Measurements from ENCODE around the gene CNPY3. TPM values are rescaled to one million over a fixed set of nuclear protein-coding genes. Genes with fewer than 3 reads are reported as not detected.

The CNPY3 gene
- polyA plus RNA-seq, 12 donors, result 21.5 to 35.1 (median 26.3) TPM; not detected in 1

- DNase-seq, result no peak
Measured at GRCh38 chr6:42978487-42978838, 49.2 kb downstream of the CNPY3 start.

GRCh38 chr6:42978839-42979522 lies 49.7 kb downstream of the CNPY3 start, which contains the start of gene PEX6:
TSS of gene PEX6 (minus strand) at chr6:42979181. CDS start at chr6:42979150, 31 bp downstream.
- DNase-seq, result peak; percentile 91

- DNase-seq, result no peak
Measured at GRCh38 chr6:42979523-42980177, 50.4 kb downstream of the CNPY3 start.

GRCh38 chr6:42981836-42982235 lies 52.6 kb downstream of the CNPY3 start:
- DNase-seq, result no peak

- DNase-seq, result peak; percentile 98
Measured at GRCh38 chr6:42984001-42984923, 55.0 kb downstream of the CNPY3 start, which contains the start of gene PPP2R5D. TSS of gene PPP2R5D (plus strand) at chr6:42984570. CDS start at chr6:42984678, 108 bp downstream.

- peak; percentile 26 for DNase-seq
Measured at GRCh38 chr6:42984924-42985475, 55.7 kb downstream of the CNPY3 start.

- DNase-seq, result no peak
Measured at GRCh38 chr6:42987533-42988451, 58.5 kb downstream of the CNPY3 start.

GRCh38 chr6:42988486-42989020 lies 59.3 kb downstream of the CNPY3 start:
- DNase-seq, result no peak

Other genes starting within 250 kb of the CNPY3 start
- 1 to 10 TPM in 11 of 12 donors, not detected in 1; 2.4 to 7.9 (median 5.2) TPM for gene PRPH2, start 206.9 kb upstream of the CNPY3 start, polyA plus RNA-seq (ENCODE audit: insufficient read length in 12 of 12)
- gene TBCC, start 183.4 kb upstream of the CNPY3 start, polyA plus RNA-seq (ENCODE audit: insufficient read length in 12 of 12), result 10 to 100 TPM in 11 of 12 donors, not detected in 1; 12.9 to 25.0 (median 14.2) TPM
- gene BICRAL, start 147.4 kb upstream of the CNPY3 start, polyA plus RNA-seq (ENCODE audit: insufficient read length in 12 of 12), result 100 to 1,000 TPM in 1 of 12 donors, 10 to 100 TPM in 11; 11.7 to 127 (median 14.3) TPM
- 100 to 1,000 TPM in 1 of 12 donors, 10 to 100 TPM in 11; 51.3 to 224 (median 80.8) TPM for gene RPL7L1, start 49.9 kb upstream of the CNPY3 start, polyA plus RNA-seq (ENCODE audit: insufficient read length in 12 of 12)
- gene PTCRA, start 13.4 kb upstream of the CNPY3 start, polyA plus RNA-seq (ENCODE audit: insufficient read length in 12 of 12), result under 1 TPM in 1 of 12 donors, not detected in 11; 0.44 TPM
- gene GNMT, start 31.3 kb downstream of the CNPY3 start, polyA plus RNA-seq (ENCODE audit: insufficient read length in 12 of 12), result under 1 TPM in 10 of 12 donors, not detected in 2; 0.23 to 0.88 (median 0.40) TPM
- gene PEX6, start 49.7 kb downstream of the CNPY3 start, polyA plus RNA-seq (ENCODE audit: insufficient read length in 12 of 12), result 10 to 100 TPM in 10 of 12 donors, 1 to 10 TPM in 1, not detected in 1; 7.7 to 26.6 (median 18.1) TPM
- 10 to 100 TPM in 11 of 12 donors, not detected in 1; 40.0 to 58.7 (median 43.7) TPM for gene PPP2R5D, start 55.1 kb downstream of the CNPY3 start, polyA plus RNA-seq (ENCODE audit: insufficient read length in 12 of 12)
- gene MEA1, start 84.5 kb downstream of the CNPY3 start, polyA plus RNA-seq (ENCODE audit: insufficient read length in 12 of 12), result 10 to 100 TPM in 11 of 12 donors, not detected in 1; 38.6 to 59.5 (median 44.8) TPM
- gene KLHDC3, start 84.8 kb downstream of the CNPY3 start, polyA plus RNA-seq (ENCODE audit: insufficient read length in 12 of 12), result 100 to 1,000 TPM; 120 to 250 (median 193) TPM
- gene RRP36, start 92.1 kb downstream of the CNPY3 start, polyA plus RNA-seq (ENCODE audit: insufficient read length in 12 of 12), result 10 to 100 TPM in 11 of 12 donors, not detected in 1; 27.3 to 53.6 (median 47.8) TPM
- 10 to 100 TPM in 11 of 12 donors, not detected in 1; 24.3 to 48.6 (median 37.9) TPM for gene CUL7, start 124.4 kb downstream of the CNPY3 start, polyA plus RNA-seq (ENCODE audit: insufficient read length in 12 of 12)
- gene MRPL2, start 130.0 kb downstream of the CNPY3 start, polyA plus RNA-seq (ENCODE audit: insufficient read length in 12 of 12), result 10 to 100 TPM in 11 of 12 donors, not detected in 1; 35.2 to 51.9 (median 41.8) TPM
- 10 to 100 TPM in 11 of 12 donors, not detected in 1; 17.6 to 54.7 (median 24.4) TPM for gene KLC4, start 130.2 kb downstream of the CNPY3 start, polyA plus RNA-seq (ENCODE audit: insufficient read length in 12 of 12)
- gene PTK7, start 146.8 kb downstream of the CNPY3 start, polyA plus RNA-seq (ENCODE audit: insufficient read length in 12 of 12), result 100 to 1,000 TPM in 2 of 12 donors, 10 to 100 TPM in 9, not detected in 1; 35.2 to 193 (median 63.8) TPM
- gene SRF, start 241.8 kb downstream of the CNPY3 start, polyA plus RNA-seq (ENCODE audit: insufficient read length in 12 of 12), result 100 to 1,000 TPM in 1 of 12 donors, 10 to 100 TPM in 11; 34.9 to 100 (median 45.3) TPM